GM12892 (cell line): ENCODE measurements around the gene SCAMP3.

ENCODE experiments used
- DNase-seq: peaks from one replicate; pipeline ENCODE4 v3.0.0; 2011; ENCODE audit not compliant: insufficient read length
- FAIRE-seq: peaks from 2 replicates; lab custom pipeline; 2011; peaks lifted over from hg19 to GRCh38; lab: Jason Lieb, UNC
- POLR2A ChIP-seq: IDR thresholded peaks from 2 replicates; pipeline ENCODE4 v1.6.1; 2011; ENCODE audit warnings: low read depth, low read length, control low read depth
- POLR2AphosphoS5 ChIP-seq: IDR thresholded peaks from 2 replicates; pipeline ENCODE4 v1.6.1; 2011; ENCODE audit warnings: low read depth, low read length, control low read depth
- TAF1 ChIP-seq: IDR thresholded peaks from 2 replicates; pipeline ENCODE4 v1.6.1; 2011; ENCODE audit warnings: low read depth, mild to moderate bottlenecking, control low read depth, low read length, borderline replicate concordance

Gene SCAMP3

DNA sequence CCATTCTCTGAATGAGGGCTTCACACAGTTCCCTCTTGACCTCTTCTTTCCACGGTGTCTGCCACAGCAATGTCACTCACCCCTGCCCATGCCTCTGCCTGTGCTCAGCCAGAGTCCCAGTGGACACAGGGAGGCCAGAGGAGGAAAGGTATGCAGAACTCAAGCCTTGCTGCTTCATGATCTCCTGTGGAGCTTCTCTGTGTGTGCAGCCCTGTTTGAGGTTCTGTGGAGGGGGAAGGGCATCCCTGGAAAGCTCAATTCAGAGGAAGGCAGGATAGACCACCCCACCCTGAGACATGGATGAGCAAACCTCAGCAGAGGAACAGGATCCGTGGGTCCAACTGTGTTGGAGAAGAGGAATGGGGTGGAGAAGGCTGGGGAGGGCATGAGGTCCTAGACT is 17.1 kb upstream of the SCAMP3 start:
- no peak for TF ChIP-seq POLR2A
- TF ChIP-seq POLR2AphosphoS5, result no peak
- no peak for TF ChIP-seq TAF1
- no peak for DNase-seq
- FAIRE-seq, result no peak

DNA sequence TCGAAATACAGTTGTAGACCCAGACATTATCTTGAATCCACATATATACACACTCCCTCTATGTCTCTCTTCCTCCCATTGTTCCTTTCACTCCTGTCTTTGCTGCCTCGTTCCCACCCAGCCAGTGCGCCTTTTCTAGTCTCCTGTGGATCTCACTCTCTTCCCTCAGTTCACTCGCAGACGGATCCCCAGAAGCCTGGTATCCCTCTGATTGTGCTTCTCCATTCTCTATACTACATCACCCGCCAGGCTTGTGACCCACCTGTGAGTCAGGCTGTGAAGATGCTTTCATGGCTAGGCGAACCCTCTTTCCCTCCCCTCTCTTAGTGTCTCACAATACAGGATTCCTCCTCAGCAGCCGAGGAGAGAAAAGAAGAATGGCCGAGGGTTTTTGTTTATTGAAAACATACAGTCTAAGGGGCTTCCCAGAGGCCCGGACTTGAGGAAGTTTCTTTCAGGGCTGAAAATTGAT is 16.6 kb upstream of the SCAMP3 start:
- TF ChIP-seq POLR2A, result no peak
- no peak for TF ChIP-seq POLR2AphosphoS5
- TF ChIP-seq TAF1, result no peak
- FAIRE-seq (no peak), DNase-seq (no peak)

DNA sequence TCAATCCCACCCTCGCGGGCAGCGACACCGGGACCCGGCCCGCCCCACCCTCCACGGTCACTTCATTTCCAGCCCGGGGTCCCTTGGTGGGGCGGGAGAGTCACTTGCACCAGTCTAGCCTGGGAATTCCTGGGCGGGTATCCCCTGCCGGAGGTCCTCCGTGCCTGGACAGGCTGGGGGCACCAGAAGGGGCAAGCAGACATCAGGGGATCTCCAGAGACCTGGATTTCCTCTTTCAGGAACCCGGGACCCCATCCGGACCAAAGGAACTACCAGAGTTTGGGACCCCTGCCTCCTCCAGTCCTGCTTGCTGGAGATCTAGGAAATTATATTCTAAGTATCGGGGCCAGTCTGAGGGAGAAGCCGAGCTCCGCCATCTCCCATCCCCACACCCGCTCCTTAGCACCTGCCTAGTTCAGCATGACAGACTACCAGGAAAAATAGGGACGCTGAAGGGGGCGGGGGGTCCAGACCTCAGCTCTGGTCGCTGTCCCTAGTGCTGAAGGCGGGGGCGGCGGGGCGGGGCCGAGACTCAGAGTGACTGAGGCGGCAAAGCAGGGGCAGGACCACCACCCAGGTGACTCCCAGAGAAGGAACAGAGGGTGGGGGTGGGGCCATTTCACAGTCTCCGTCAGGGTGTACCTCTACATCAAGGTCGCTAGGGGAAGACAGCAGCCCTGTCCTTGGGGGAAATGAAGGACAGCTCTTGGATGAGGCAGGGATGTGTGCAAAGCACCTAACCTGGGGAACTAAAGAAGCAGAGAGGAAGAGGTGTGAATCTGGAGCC is 15.9 kb upstream of the SCAMP3 start:
- FAIRE-seq (no peak), DNase-seq (peak; percentile 55)
- TF ChIP-seq POLR2AphosphoS5 (no peak), TAF1 (no peak), POLR2A (no peak)

DNA sequence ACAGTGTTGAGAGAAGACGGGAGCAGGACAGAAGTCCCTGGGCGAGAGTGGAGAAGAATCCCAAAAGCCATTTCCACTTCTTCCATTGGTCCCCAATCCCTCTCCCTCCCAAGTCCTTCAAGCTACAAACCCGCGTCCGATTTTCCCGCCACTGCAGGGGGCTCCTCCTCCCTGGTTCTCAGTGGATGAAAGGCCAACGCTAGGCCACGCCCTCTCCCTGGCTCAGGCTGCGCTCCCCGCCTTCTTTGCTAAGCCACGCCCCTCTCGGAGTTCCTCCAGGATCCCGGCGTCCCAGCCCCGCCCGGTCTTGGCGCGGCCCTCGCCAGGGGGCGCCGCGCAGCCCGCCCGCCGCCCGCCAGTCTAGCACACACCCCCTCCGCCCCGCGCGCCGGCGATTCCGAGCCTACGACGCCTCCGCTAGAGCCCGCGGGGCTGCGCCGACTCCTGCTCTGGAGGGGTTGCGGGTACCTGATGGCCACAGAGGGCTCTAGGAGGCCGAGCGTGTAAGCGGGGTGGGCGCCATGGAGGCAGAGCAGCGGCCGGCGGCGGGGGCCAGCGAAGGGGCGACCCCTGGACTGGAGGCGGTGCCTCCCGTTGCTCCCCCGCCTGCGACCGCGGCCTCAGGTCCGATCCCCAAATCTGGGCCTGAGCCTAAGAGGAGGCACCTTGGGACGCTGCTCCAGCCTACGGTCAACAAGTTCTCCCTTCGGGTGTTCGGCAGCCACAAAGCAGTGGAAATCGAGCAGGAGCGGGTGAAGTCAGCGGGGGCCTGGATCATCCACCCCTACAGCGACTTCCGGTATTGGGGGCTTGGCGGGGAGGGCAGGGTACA is 15.1 kb upstream of the SCAMP3 start, which contains the start of gene HCN3:
Gene HCN3 (plus strand): TSS at position 394 of the 832 bp plus-strand sequence. CDS start 128 bp downstream, at position 522.
- no peak for TF ChIP-seq TAF1
- peak; percentile 93 for DNase-seq
- peak; percentile 63 for FAIRE-seq

DNA sequence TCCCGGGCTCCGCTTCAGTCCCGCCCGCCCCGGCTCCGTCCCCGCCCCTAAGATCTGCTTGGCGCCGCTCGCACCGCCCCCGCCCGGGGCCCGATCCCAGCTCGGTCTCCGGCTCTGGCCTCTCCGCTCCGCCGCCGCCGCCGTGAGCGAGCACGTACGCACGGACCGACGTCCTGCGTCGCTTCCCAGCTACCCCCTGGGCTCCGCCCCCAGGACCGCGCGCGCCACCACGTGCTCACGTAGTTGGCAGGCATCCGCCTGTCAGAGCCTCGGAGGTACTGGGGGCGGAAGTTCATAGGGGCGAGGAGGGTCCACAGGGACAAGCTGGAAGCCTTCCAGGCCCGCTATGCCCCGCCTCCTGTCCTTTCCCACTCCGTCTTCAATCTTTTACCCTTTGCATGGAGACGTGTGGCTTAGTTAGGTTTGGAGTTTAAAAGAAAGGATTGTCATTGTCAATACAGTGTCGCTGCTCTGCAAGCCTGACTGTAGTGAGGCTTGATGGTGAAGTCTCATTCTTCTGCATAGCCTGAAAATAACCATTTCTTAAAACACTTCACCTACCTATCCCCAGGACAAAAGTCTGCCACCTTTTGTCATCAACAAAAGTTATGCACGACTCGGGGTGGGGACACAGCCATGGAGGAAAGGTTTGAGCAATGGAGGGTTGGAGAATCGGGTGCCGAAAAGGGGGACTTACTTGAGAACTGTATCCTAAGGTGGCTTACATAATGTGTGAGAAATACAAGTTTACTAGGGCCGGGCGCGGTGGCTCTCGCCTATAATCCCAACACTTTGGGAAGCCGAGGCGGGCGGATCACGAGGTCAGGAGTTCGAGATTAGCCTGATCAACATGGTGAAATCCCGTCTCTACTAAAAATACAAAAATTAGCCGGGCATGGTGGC is 11.4 kb upstream of the SCAMP3 start, which contains the start of gene CLK2:
Gene CLK2 (minus strand): TSS at position 162 of the 903 bp plus-strand sequence. CDS start 2,527 bp downstream, outside the sequence.
- FAIRE-seq (peak; percentile 98), DNase-seq (peak; percentile 99)
- TF ChIP-seq POLR2A, result peak; percentile 89
- peak; percentile 77 for TF ChIP-seq POLR2AphosphoS5
- peak; percentile 66; the same call in 1 of the 2 replicates for TF ChIP-seq TAF1

DNA sequence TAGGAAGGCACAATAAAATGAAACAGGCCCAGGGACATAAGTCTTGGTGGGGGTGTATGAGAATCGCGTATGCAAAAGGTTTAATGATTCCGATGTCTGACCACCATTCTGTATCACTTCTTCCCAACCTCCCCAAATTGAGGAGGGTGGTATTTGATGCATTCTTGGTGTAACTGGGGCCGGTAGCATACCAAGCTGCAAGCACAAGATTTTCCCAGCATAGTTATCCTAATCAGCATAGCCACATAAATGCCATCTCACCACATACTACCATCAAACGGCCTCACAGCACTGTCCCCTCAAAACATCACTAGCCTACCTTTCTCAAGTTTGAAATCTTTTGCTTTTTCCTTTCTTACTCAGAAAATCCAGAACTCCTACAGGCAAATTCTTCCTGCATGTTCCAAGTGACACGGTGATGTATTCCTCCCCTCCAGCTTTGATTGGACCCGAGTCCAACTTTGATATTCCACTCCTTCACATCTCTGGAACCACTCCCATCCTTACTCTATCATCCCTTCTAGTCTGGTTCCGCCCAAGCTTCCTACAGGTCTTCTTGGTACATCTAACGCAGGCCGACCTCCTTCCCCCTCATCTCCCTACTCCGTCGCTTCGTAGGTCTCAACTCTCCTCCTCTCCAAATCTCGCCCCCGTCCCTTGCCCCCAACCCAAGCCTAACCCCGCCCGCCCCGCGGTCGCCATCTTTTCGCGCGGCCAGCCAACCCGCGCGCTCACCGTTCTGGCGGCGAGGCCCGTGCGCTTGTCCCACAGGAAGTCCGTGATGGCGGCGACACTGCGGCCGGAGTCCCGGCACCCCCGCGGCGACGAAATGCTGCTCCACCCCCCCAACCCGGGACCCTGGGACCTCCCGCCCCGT is 10.5 kb upstream of the SCAMP3 start:
- peak; percentile 73 for FAIRE-seq
- peak; percentile 69 for DNase-seq

DNA sequence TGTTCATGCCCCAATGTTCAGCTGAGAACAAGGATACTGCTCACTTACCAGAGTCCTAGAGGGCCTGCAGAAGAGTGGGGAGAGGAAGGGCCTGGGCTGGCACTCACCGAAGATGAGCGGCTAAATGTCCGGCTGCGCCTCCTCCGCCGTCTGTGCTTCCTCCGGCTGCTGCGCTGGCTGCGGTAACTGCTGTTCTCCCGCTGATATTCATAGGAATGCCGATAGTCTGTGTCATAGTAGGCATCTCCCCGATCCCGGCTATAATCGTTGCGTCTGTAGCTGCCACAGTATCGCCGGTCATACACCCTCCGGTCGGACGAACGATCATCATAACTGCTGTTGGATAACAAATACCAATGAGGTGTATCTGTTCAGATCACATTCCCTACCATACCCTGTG is 7.2 kb upstream of the SCAMP3 start:
- FAIRE-seq, result no peak
- DNase-seq, result no peak
- TF ChIP-seq POLR2AphosphoS5 (no peak), POLR2A (no peak), TAF1 (no peak)

More for the DNA sequence above, 10.5 kb upstream of the SCAMP3 start:
- TF ChIP-seq POLR2A, result no peak; the same call in 1 of the 2 replicates
- no peak for TF ChIP-seq POLR2AphosphoS5
- TF ChIP-seq TAF1, result no peak

DNA sequence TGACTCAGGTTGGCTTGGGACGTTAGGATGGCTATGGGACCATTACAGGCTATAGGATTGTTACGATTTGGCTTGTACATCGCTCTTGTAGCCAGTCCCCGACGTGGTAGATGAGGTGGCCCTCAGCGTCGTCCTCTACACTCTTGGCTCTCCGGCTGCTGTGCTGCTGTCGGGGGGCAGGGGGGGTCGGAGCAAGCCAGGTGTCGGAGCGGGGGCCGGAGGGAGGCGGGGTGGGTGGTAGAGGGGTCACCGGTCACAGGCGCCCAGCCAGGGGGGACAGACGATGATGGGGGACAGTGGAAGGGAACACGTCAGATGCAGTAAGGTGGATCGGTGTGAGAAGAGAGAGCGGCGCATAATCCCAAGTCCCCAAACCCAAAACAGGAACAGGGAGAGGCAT is 6.5 kb upstream of the SCAMP3 start:
- TF ChIP-seq POLR2A, result no peak
- TF ChIP-seq TAF1, result no peak
- DNase-seq (no peak), FAIRE-seq (no peak)

DNA sequence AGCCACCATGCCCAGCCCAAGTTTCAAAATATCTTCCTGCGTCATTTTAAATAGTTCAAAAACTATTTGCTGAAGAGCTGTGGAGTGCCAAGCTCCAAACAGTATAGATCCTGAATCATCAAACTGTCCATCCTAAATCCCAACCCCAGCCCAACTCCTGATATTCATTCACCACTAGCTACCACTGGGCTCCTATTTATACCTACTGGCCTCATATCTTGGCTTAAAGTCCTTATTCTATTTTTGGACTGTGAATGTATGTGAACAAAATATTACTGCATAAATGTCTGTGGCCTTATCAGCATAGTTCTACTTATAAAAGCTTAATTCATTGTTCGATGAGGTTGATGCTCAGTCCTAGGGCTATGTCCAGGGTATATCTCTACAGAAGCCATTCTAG is 5.2 kb upstream of the SCAMP3 start:
- no peak for FAIRE-seq
- TF ChIP-seq TAF1 (no peak), POLR2AphosphoS5 (no peak), POLR2A (no peak)
- DNase-seq, result no peak

DNA sequence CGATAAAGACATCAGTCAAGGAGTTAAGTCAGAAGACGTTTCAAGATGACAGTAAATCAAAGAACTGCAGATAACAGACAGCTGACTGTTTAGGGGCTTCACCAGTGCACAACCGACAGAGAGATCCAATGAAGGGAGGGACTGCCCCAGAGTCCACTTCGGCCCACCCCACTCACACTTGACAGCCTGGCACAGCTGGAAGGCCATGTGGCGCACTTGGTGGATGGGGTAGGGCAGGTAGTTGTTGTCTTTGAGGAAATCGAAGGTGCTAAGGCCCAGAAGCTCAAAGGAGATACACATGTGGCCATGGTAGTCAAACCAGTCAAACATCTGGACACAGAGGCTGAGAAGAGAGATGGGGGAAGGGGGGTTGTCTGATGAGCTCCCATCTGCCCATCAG is 4.4 kb upstream of the SCAMP3 start:
- TF ChIP-seq POLR2AphosphoS5 (no peak), TAF1 (no peak), POLR2A (no peak)
- DNase-seq, result no peak
- no peak for FAIRE-seq
